NCI-H128 (cell line): Measurements from ENCODE around the gene OR2M5.

Experiments used
- DNase-seq: peaks from one replicate; lab custom pipeline; 2025; ENCODE audit not compliant: unreplicated experiment; lab: John Stamatoyannopoulos, UW

OR2M5 gene, protein sequence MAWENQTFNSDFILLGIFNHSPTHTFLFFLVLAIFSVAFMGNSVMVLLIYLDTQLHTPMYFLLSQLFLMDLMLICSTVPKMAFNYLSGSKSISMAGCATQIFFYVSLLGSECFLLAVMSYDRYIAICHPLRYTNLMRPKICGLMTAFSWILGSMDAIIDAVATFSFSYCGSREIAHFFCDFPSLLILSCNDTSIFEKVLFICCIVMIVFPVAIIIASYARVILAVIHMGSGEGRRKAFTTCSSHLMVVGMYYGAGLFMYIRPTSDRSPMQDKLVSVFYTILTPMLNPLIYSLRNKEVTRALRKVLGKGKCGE

DNA sequence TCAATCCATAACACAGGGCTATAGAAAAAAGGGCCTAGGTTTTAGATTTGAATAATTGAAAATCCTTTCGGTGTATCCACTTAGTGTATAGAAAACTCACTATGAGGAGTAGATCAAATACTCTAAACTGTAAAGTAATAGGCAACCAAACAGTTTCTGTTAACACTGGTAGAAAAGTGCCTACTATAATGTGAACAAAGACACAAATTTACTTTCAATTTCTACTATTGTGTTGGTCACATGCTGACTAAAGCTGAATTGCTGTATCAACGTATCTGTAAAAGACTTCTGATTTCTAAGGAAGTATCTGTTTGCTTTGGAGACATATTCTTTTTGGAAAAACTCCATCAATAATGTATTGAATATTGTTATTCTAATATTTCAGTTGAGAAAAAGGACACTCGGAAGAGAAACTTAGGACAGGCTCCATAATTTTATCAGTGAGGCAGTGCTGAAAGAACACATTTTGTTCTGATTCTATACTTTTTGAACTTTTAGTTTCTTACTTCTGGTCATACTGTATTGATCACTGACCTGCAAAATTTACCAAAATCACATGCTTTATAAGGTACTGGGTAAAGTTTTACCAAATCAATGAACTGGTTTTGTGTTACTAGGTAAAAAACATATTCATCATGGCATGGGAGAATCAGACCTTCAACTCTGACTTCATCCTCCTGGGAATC is at the start of gene OR2M5:
TSS of gene OR2M5 (plus strand) at position 636 of the 686 bp plus-strand sequence. CDS start at position 636, 0 bp downstream.
- no peak for DNase-seq

DNA sequence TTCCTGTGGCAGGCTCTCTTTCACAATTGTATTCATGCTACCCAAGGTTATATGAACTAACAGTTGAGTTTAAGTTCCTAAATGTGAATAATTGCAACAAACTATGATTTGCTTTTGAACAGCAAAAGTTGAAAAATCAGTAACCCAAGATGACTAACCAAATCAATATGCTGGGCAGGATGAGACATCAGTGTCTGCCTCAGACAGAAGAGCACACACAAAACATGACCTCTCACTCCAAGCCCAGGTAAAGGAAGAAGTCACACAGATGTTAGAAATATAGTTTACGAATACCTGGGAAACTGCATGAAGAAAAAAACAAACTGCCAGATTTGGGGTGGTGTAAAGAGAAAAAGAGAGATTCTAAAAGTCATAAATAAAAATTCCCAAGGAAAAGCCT is 46.4 kb upstream of the OR2M5 start:
- DNase-seq = no peak

DNA sequence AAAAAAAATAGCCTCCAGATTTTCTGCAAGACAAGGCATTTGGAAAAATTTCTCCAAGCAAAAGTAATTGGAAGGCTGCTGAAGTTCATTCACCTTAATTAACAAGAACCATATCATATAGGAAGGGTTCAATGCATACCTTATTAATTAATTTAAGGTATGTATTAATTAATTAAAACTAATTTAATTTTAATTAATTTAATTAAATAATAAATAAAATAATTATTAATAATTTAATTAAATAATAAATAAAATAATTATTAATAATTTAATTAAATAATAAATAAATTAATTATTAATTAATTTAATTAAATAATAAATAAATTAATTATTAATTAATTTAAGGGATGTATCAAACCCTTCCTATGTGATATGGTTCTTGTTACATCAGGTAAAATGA is 42.1 kb upstream of the OR2M5 start:
- DNase-seq = no peak

DNA sequence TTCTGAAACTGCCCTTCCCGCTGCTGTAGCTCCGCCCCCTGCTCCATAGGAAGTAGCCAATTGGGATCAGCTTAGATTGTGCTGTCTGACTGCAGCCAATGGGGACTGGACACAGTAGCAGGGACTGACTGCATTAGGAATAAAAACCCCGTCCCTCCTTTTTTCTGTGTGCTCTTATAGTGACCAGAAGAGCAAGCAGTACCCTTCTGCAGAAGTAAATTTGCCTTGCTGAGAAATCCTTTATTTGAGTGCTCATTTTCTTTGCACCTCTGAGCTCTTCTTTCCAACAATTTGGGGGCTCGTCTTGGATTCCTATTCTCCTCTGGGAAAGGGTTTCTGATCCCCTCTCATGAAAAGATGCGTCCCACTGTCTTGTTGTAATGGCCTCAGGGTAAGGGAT is 33.8 kb upstream of the OR2M5 start:
- no peak for DNase-seq

DNA sequence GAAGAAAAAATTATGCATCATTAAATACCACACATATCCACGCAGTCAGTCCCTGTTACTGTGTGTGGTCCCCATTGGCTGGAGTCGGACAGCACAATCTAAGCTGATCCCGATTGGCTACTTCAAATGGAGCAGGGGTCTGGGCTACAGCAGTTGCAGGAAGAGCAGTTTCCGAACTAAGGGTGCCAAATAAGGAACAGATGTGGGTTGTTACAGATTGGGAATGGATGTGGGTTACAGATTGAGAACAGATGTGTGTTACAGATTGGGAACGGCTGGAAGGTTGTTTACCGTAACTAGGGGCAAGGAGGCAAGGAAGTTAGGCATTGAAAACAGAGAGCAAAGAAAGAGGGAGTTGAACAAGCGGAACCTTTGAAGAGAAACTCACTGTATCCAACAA is 30.1 kb upstream of the OR2M5 start:
- DNase-seq = no peak

DNA sequence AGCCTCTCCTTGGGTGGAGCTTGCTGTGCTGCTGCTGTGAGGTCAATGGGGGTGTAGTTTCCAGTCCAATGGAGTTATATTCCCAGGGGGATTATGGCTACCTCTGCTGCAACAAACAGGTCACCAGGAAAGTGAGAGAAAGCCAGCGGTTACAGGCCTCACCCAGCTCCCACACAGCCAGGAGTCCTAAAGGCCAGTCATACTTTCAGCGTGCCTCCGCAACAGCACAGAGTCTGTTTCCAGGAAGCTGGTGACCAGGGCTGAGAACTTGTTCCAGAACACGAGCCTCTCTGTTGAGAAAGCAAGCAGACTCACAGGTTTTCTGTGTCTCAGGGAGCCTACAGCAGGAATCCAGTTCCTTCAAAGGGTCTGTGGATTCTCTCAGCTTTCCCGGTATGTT is 17.3 kb upstream of the OR2M5 start:
- DNase-seq = no peak

DNA sequence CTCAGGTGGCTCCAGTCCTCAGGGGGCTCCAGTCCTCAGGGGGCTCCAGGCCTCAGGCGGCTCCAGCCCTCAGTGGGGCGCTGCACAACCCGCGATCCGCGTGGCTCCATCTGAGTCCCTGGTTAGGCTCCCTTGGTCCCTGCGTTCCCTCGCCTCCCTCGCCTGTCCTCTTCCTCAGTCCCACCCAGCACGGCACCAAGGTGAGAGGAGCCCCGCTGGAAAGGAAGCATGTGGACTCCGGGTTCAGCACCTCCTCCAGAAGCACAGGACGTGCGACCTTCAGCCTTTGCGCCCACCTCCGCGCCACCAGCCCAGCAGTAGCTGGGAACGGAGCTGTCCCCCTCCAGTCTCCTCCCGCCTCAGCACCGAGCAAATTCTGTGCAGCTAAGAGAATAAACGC is 8.1 kb upstream of the OR2M5 start:
- DNase-seq = no peak

DNA sequence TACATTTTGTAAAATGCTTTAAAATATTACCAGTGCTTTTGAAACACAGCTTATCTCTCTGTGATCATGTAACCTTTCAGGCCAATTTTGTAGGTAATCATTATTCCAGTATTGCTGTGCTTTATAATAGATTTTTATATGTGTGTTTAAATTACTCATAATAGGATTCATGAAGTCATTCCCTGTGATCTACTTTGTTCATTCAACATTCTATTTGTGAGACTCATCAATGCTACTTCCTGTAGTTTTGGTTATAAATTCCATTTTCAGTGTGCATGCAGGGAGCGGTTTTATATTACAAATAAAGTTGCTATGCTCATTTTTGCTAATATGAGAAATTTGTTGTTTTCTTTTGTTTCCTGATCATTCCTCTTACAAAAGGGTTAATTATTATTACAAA is 4.1 kb upstream of the OR2M5 start:
- DNase-seq = no peak

DNA sequence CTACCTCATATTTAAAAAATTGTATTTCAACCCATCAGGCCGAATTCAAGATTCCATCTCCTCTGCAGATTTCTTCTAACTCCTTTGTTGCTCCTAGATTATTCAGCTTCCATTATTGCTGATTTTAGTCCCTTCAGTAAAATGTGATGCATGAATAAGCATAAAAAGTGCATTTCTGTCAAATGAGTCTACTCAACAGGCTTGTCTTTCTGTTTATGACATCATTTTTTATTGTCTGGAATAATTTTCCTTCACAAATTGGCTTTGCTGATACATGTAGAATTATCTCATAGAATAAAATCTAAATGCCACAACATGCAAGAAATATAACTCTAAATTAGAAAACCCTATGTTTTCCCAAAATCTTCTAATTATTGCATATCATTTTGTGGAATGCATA is 1.6 kb upstream of the OR2M5 start:
- DNase-seq = no peak

DNA sequence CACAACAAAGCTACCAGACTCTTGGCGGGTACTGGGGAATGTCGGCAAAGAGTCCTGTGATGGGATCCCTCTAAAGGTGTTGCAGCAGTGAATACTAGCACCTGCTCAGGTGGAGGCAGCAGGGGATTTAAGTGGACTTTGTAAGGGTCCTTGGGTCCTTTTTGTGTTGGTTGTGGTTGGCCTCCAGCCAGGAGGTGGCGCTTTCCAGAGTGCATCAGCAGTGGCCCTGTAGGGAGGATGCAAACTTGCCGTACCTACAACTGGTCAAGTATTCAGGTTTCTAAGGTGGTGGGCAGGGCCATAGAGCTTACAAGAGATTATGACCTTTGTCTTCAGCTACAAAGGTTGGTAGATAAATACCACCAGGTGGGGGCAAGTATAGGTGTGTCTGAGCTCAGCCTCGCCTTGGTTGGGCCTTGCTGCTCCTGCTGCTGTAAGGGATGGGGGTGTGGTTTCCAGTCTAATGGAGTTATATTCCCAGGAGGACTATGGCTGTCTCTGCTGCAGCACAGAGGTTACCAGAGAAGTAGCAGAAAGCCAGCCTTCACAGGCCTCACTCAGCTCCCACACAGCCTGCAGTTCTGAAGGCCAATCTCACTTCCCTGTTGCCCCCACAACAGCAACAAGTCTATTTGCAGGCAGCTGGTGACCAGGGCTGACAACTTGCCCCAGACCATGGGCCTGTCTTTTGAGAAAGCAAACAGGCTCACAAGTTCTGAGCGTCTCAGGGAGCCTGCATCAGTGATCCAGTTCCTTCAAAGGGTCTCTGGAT is 7.3 kb downstream of the OR2M5 start:
- DNase-seq = no peak

DNA sequence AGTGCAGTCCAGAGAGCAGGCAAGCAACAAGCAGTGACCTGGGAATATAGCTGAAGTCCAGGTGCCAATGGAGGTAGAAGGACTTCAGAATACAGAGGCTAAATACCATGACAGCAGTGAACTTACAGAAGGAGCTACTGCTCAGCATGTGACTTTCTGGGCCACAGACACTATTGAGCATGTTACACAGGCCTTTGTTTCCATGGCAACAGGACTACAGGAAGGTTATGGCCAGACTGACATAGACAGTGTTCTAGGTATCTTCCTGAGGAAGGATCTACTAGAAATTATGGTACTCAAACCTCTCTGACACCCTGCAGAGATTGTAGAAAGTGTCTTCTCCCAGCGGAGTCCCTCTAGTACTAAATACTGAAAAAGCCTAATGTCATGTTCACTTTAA is 11.0 kb downstream of the OR2M5 start:
- DNase-seq = no peak

DNA sequence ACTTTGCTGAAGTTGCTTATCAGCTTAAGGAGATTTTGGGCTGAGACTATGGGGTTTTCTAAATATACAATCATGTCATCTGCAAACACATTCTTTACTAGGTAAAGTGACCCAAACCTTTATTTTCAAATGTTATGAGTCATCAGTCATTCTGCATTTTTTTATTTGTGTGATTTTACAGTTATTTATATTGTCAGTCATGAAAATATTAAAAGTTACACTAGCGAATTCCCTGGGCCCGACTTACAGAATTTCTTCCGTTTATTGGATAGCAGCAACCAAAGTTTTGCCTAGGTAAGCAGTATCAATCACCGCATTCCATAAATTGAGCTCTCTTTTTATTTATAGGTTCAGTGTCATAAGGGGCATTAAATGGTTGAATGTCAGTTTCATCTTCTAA is 13.8 kb downstream of the OR2M5 start:
- no peak for DNase-seq

DNA sequence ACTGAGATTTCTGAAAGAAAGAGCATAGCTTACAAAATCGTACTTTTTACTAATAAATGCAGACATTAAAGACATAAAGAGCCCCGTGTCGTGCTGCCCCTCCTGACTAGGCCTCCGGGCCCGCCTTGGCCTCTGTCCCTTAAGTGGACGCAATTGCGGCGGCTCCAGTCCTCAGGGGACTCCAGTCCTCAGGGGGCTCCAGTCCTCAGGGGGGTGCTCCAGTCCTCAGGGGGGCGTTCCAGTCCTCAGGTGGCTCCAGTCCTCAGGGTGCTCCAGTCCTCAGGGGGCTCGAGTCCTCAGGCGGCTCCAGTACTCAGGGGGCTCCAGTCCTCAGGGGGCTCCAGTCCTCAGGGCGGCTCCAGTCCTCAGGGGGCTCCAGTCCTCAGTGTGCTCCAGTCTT is 19.1 kb downstream of the OR2M5 start:
- DNase-seq = no peak

DNA sequence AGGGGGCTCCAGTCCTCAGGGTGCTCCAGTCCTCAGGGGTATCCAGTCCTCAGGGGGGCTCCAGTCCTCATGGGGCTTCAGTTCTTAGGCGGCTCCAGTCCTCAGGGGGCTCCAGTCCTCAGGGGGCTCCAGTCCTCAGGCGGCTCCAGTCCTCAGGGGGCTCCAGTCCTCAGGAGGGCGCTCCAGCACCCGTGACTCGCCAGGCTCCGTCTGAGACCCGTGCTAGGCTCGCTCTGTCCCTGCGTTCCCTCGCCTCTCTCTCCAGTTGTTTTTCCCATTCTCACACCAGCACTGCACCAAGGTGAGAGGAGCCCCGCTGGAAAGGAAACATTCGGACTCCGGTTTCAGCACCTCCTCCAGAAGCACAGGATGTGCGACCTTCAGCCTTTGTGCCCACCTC is 20.2 kb downstream of the OR2M5 start:
- DNase-seq = no peak

DNA sequence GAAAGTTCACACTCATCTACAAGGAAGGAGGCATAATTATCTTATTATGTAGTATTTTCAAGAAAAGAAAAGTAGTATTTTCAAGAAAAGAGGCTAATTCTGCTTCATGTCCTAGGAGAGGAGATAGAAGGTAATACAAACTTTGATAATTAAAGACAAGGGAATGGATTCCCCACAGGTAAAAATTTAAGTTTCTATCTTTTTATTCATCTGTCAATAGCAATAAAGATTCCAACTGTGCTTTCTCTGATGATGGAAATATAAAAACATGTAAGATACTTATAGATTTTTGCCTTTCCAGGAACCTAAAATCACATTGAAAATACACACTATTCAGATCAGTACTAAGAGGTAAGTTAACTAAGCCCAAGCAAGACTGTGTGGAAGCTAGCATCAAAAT is 29.6 kb downstream of the OR2M5 start, which contains the start of gene OR2M2:
TSS of gene OR2M2 (plus strand) at position 301 of the 400 bp plus-strand sequence. CDS start 5,165 bp downstream, outside the sequence.
- DNase-seq = no peak

DNA sequence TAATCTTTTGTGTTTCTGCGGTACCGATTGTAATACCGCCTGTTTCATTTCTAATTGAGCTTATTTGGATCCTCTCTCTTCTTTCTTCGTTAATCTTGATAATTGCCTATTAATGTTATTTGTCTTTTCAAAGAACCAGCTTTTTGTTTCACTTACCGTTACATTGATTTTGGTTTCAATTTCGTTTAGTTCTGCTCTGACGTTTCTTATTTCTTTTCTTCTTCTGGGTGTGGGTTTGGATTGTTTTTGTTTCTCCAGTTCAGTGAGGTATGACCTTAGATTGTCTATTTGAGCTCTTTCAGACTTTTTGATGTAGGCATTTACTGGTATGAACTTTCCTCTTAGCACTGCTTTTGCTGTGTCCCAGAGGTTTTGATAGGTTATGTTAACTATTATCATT is 39.0 kb downstream of the OR2M5 start:
- no peak for DNase-seq

DNA sequence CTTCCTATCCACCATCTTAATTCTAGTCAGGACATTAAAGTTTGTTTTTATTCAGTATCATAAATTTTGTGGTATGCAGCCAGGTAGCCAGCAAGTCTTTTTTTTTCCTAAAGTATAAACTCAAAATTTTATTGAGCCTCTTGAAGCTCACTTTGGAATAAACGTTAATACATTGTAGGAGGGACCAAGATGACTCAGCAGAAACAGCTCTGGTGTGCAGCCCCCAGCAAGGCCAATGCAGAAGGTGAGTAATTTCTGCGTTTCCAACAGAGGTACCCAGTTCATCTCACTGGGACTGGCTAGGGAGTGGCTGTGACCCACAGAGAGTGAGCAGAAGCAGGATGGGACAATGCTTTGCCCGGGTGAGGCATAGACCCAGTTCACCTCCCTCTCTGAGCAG is 42.4 kb downstream of the OR2M5 start:
- no peak for DNase-seq

DNA sequence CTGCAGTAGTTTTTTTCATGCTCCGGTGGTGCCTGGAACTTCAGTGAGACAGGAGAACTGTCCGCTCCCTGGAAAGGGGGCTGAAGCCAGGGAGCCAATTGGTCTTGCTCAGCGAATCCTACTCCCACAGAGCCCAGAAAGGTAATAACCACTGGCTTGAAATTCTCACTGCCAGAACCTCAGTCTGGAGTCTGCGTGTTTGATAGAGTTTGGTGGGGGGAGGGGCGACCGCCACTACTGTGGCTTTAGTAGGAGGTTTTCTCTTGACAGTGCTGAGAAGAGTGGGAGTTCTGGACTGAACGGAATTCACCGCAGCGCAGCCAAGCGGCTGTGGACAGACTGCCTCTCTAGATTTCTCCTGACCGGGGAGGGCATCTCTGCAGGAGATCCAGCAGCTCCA is 44.1 kb downstream of the OR2M5 start:
- no peak for DNase-seq

DNA sequence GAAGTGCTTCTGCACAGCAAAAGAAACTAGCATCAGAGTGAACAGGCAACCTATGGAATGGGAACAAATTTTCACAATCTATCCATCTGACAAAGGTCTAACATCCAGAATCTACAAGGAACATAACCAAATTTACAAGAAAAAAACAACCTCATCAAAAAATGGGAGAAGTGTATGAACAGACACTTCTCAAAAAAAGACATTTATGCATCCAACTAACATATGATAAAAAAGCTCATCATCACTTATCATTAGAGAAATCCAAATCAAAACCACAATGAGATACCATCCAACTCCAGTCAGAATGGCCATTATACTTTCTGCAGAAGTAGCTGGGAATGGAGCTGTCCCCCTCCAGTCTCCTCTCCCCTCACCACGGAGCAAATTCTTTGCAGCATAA is 49.2 kb downstream of the OR2M5 start:
- no peak for DNase-seq
